GM13977 (cell line): ENCODE results near the gene NOS1AP.

ENCODE experiments used
- DNase-seq: peaks from one replicate; pipeline ENCODE4 v3.0.0; 2012; ENCODE audit warnings: low spot score
- in situ Hi-C: fragments of 300-500 bp; cut with MboI; formaldehyde crosslinking; loops from one replicate; pipeline ENCODE4 v1.12.0; 2022; ENCODE audit warnings: low sequenced_read_pairs, low pct_unique_long_range_greater_than_20kb, mixed read lengths, inconsistent platforms; ENCODE audit not compliant: unreplicated experiment
- TF ChIP-seq, protein P1 (sequence below): IDR thresholded peaks from 2 replicates; pipeline ENCODE4 v1.5.1; 2012; ENCODE audit warnings: mild to moderate bottlenecking, control low read depth; ENCODE audit not compliant: insufficient read depth; ENCODE audit errors: extremely low read depth, missing control alignments

The NOS1AP gene

DNA sequence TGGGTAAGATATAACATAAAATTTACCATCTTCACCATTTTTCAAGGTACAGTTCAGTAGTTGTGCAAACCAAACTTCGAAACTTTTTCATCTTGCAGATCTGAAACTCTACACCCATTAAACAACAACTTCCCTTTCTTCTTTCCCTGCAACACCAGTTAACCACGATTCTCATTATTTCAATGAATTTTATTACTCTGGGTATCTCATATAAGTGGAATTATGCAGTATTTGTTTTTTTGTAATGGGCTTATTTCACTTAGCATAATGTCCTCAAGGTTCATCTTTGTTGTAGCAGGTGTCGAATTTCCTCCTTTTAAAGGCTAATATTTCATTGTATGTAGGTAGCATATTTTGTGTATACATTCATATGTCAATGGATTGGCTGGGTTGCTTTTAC is 161.0 kb downstream of the NOS1AP start:
- no peak for DNase-seq
- in situ Hi-C loops, result no loop called here
- TF ChIP-seq, protein P1, sequence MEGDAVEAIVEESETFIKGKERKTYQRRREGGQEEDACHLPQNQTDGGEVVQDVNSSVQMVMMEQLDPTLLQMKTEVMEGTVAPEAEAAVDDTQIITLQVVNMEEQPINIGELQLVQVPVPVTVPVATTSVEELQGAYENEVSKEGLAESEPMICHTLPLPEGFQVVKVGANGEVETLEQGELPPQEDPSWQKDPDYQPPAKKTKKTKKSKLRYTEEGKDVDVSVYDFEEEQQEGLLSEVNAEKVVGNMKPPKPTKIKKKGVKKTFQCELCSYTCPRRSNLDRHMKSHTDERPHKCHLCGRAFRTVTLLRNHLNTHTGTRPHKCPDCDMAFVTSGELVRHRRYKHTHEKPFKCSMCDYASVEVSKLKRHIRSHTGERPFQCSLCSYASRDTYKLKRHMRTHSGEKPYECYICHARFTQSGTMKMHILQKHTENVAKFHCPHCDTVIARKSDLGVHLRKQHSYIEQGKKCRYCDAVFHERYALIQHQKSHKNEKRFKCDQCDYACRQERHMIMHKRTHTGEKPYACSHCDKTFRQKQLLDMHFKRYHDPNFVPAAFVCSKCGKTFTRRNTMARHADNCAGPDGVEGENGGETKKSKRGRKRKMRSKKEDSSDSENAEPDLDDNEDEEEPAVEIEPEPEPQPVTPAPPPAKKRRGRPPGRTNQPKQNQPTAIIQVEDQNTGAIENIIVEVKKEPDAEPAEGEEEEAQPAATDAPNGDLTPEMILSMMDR, result no peak

GRCh38 chr1:162232034-162232711 is 162.7 kb downstream of the NOS1AP start:
- no peak for DNase-seq
- in situ Hi-C loops, result no loop called here
- TF ChIP-seq, protein P1, result no peak

DNA sequence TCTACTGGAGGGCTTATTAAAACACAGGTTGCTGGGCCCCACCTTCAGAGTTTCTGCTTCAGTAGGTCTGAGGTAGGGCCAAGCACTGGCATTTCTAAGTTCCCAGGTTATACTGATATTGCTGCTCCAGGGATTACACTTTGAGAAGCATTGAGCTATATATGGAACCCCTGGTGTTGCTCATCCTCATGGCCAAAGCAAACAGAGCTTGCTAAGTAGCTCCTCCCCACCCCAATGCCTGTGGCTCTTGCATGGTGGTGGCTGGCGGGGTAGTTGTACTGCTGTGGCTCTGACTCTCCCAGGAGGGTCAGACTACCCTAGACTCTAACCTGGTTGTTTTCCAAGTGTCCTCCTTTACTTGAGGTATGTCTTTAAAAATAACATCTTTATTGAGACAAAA is 163.6 kb downstream of the NOS1AP start:
- in situ Hi-C loops, result no loop called here
- no peak for DNase-seq
- TF ChIP-seq, protein P1, result no peak

DNA sequence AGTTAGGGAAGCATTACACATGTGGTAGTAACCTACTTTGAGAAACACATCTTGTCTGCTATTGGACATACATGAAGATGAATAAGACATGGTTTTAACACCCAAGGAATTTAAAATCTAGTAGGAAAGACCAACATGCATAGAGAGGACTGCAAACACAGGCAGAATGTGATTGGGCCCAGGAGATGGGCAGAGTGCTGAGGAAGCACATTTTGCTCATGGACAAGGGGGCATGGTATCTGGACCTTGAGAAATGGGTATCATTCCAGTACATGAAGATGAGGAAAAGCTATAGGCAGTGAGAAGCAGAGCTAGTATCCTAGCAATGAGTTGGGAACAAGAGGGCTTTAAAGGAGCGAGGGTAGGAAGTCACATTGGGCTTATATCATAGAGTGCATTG is 164.4 kb downstream of the NOS1AP start:
- TF ChIP-seq, protein P1, result no peak
- in situ Hi-C loops, result no loop called here
- DNase-seq, result no peak

- DNase-seq, result no peak
- TF ChIP-seq, protein P1, result no peak
- in situ Hi-C loops, result no loop called here
Observed at GRCh38 chr1:162234571-162234970, 165.1 kb downstream of the NOS1AP start.

GRCh38 chr1:162235241-162235800 is 165.8 kb downstream of the NOS1AP start:
- DNase-seq, result no peak
- in situ Hi-C loops, result no loop called here
- TF ChIP-seq, protein P1, result no peak
